HG02623 (cell line): ENCODE data around the gene RAB31.

Experiments used
- ATAC-seq: cut with Tn5 transposase; IDR thresholded peaks from one replicate; pipeline ENCODE4 v1.9.1; 2021; ENCODE audit warnings: moderate library complexity; ENCODE audit not compliant: unreplicated experiment

RAB31 gene

GRCh38 chr18:9735879-9736278 is 27.8 kb downstream of the RAB31 start:
- ATAC-seq: no peak

- ATAC-seq: no peak
Observed at GRCh38 chr18:9736286-9736835, 28.3 kb downstream of the RAB31 start.

GRCh38 chr18:9737006-9737405 is 28.9 kb downstream of the RAB31 start:
- ATAC-seq: no peak

GRCh38 chr18:9737472-9738121 is 29.5 kb downstream of the RAB31 start:
- ATAC-seq: no peak

- ATAC-seq: no peak
Observed at GRCh38 chr18:9738266-9738969, 30.3 kb downstream of the RAB31 start.

GRCh38 chr18:9739516-9739915 is 31.4 kb downstream of the RAB31 start:
- ATAC-seq: no peak

GRCh38 chr18:9740071-9740470 is 32.0 kb downstream of the RAB31 start:
- ATAC-seq: no peak

- no peak for ATAC-seq
Observed at GRCh38 chr18:9741406-9741792, 33.3 kb downstream of the RAB31 start.

- no peak for ATAC-seq
Observed at GRCh38 chr18:9741793-9742523, 33.9 kb downstream of the RAB31 start.

GRCh38 chr18:9742524-9743131 is 34.5 kb downstream of the RAB31 start:
- ATAC-seq: no peak

GRCh38 chr18:9743200-9744016 is 35.3 kb downstream of the RAB31 start:
- ATAC-seq: no peak

- ATAC-seq: no peak
Observed at GRCh38 chr18:9746958-9747357, 38.9 kb downstream of the RAB31 start.

GRCh38 chr18:9749611-9750010 is 41.5 kb downstream of the RAB31 start:
- ATAC-seq: no peak

- no peak for ATAC-seq
Observed at GRCh38 chr18:9750112-9750511, 42.0 kb downstream of the RAB31 start.

GRCh38 chr18:9750606-9751304 is 42.7 kb downstream of the RAB31 start:
- no peak for ATAC-seq

GRCh38 chr18:9751371-9752031 is 43.4 kb downstream of the RAB31 start:
- no peak for ATAC-seq

GRCh38 chr18:9753846-9754245 is 45.7 kb downstream of the RAB31 start:
- ATAC-seq: no peak

GRCh38 chr18:9755110-9755509 is 47.0 kb downstream of the RAB31 start:
- ATAC-seq: no peak

GRCh38 chr18:9755615-9756014 is 47.5 kb downstream of the RAB31 start:
- no peak for ATAC-seq
